Measurements from ENCODE around the gene CAND2.

GRCh38 chr3:12753275-12754028 is 43.0 kb upstream of the CAND2 start:
- TF ChIP-seq CTCF (conservative IDR thresholded peaks at IDR 0.05) (no peak), ZFX (IDR thresholded peaks at IDR 0.05) (no peak)

All from C4-2B (cell line).